Testis (tissue), 3 donors: ENCODE measurements around the gene NTMT2. TPM values are rescaled to one million over a fixed set of nuclear protein-coding genes. Genes with fewer than 3 reads are reported as not detected.

Experiments used
- DNase-seq: peaks from one replicate; pipeline ENCODE4 v3.0.0-alpha.2; 2019
- H3K27ac ChIP-seq, 2 donors: fragments of 200-600 bp; sonication (generic); one replicate each; pipeline ENCODE4 v1.5.1; 2019
- H3K27me3 ChIP-seq: fragments of 200-600 bp; sonication (generic); one replicate; pipeline ENCODE4 v1.5.1; 2019
- H3K36me3 ChIP-seq: fragments of 200-600 bp; sonication (generic); one replicate; pipeline ENCODE4 v1.5.1; 2017; ENCODE audit warnings: low read depth; ENCODE audit errors: missing control alignments
- H3K4me1 ChIP-seq: fragments of 200-600 bp; sonication (generic); one replicate; pipeline ENCODE4 v1.5.1; 2019
- H3K4me3 ChIP-seq, 2 donors: fragments of 200-600 bp; sonication (generic); one replicate each; pipeline ENCODE4 v1.5.1; 2017 to 2019
- H3K9me3 ChIP-seq: fragments of 200-600 bp; sonication (generic); one replicate; pipeline ENCODE4 v1.5.1; 2017
- POLR2A ChIP-seq: fragments of 450-650 bp; IDR thresholded peaks from one replicate; pipeline ENCODE4 v1.6.1; 2017; ENCODE audit warnings: antibody characterized with exemption, mild to moderate bottlenecking, moderate library complexity
- WGBS, 2 donors: methylation state at CpG; one replicate each; pipeline ENCODE4 v1.1.5; 2018; 5-methylcytosine and 5-hydroxymethylcytosine counted together
- intact Hi-C: fragments of 100-400 bp; cut with DNase I; formaldehyde crosslinking; loops from one replicate; pipeline ENCODE4 v1.15.1; 2023; ENCODE audit warnings: low total_unique reads
- polyA plus RNA-seq: library from polyadenylated mRNA; stranded (reverse); fragments of 350-450 nt; fragmentation: Illumina TruSeq; extraction: RNeasy Lipid Tissue Mini Kit (QIAGEN cat#74804); gene quantifications from one replicate; pipeline ENCODE4 v1.2.3, GENCODE V29; 2014; ENCODE audit warnings: low read depth, low replicate concordance; ENCODE audit not compliant: insufficient read depth
- total RNA-seq, 2 donors: library from RNA; depleted of rRNA; stranded (reverse); fragments of >200 nt; gene quantifications; one replicate each; pipeline ENCODE4 v1.2.3, GENCODE V29; 2016
- TF ChIP-seq, protein P1 (sequence below), 3 experiments: fragments of 450-650 bp in 2 of 3; fragments of 200-600 bp in 1 of 3; sonication (generic) in 1 of 3; IDR thresholded peaks; one replicate each; pipeline ENCODE4 v1.5.1; 2016 to 2019; ENCODE audit warnings: antibody characterized with exemption in 3 of 3, mild to moderate bottlenecking in 2 of 3, moderate library complexity in 1 of 3

Gene NTMT2
- total and polyA plus RNA-seq, 3 donors from 2014 or later = 1.8 TPM; not detected in 2

- no peaks in the 10 kb centered on the region for H3K36me3 ChIP-seq
- H3K27me3 ChIP-seq = no peaks in the 10 kb centered on the region
- TF ChIP-seq POLR2A = no peak
- intact Hi-C loops = no loop called here
- WGBS, 2 donors = 56 to 64% methylated on average over 5 of the region's 5 CpGs
- H3K9me3 ChIP-seq = no peaks in the 10 kb centered on the region
- H3K27ac ChIP-seq = no peak overlapping the region
- DNase-seq = no peak
- H3K4me3 ChIP-seq = peak overlapping the region in 1 of 2 donors; percentile 17
- H3K4me1 ChIP-seq = no peaks in the 10 kb centered on the region
These were observed 29.3 kb downstream of the NTMT2 start for GRCh38 chr1:170175041-170175440.

DNA sequence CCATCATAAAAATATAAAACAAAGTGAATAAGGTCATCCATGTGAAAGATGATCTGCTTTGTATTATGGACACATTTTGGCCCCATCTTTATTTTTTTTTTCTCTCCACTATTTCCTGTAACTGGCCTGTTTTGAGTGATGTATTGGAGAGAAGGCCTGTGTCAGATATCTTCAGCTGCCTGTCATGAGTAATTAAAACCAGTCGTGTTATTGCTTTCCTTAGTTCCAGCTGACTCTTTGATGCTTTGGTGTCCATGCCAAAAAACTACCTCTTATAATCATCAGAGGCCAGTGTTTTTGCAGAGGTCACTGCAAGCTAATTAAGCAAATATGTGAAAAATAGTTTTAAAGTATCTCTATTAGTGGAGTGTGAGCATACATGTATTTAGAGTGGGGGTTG lies 29.7 kb downstream of the NTMT2 start:
- Histone ChIP-seq H3K27me3 (no peaks in the 10 kb centered on the region), H3K9me3 (no peaks in the 10 kb centered on the region), H3K4me3 (no peak overlapping the region), H3K36me3 (no peaks in the 10 kb centered on the region), H3K27ac (no peak overlapping the region), H3K4me1 (no peaks in the 10 kb centered on the region)
- TF ChIP-seq, protein P1, sequence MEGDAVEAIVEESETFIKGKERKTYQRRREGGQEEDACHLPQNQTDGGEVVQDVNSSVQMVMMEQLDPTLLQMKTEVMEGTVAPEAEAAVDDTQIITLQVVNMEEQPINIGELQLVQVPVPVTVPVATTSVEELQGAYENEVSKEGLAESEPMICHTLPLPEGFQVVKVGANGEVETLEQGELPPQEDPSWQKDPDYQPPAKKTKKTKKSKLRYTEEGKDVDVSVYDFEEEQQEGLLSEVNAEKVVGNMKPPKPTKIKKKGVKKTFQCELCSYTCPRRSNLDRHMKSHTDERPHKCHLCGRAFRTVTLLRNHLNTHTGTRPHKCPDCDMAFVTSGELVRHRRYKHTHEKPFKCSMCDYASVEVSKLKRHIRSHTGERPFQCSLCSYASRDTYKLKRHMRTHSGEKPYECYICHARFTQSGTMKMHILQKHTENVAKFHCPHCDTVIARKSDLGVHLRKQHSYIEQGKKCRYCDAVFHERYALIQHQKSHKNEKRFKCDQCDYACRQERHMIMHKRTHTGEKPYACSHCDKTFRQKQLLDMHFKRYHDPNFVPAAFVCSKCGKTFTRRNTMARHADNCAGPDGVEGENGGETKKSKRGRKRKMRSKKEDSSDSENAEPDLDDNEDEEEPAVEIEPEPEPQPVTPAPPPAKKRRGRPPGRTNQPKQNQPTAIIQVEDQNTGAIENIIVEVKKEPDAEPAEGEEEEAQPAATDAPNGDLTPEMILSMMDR (IDR thresholded peaks at IDR 0.05) = no peak
- no peak for TF ChIP-seq POLR2A
- intact Hi-C loops = no loop called here
- no peak for DNase-seq
- whole genome bisulfite sequencing, 2 donors = 32 to 43% methylated on average over 1 of the region's 1 CpG

DNA sequence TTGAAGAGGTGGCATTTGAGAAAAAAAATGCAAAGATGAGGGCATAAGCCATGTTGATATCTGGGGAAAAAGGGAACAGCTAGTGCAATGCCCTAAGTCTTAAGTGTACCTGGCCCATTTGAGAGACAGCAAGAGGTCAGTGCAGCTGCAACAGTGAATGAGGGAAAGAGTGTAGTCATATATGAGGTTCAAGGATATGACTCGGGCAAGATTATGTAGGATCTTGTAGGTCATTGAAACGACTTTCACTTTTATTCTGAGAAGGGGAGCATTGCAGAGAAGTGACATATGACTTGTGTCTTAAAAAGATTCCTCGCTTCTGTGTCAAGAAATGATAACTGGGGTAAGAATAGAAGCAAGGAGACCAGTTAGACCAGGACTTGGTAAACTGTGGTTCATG lies 31.0 kb downstream of the NTMT2 start:
- 87 to 90% methylated on average over 3 of the region's 3 CpGs for WGBS, 2 donors
- H3K9me3 ChIP-seq = no peaks in the 10 kb centered on the region
- H3K27ac ChIP-seq = no peak overlapping the region
- TF ChIP-seq, protein P1 (IDR thresholded peaks at IDR 0.05) = no peak
- TF ChIP-seq POLR2A = no peak
- no peaks in the 10 kb centered on the region for H3K36me3 ChIP-seq
- no peaks in the 10 kb centered on the region for H3K27me3 ChIP-seq
- H3K4me3 ChIP-seq = no peak overlapping the region
- no peaks in the 10 kb centered on the region for H3K4me1 ChIP-seq
- intact Hi-C loops = no loop called here
- no peak for DNase-seq

GRCh38 chr1:170182442-170182841 lies 36.7 kb downstream of the NTMT2 start:
- DNase-seq = no peak
- Histone ChIP-seq H3K9me3 (no peaks in the 10 kb centered on the region), H3K4me1 (no peaks in the 10 kb centered on the region), H3K36me3 (no peaks in the 10 kb centered on the region), H3K4me3 (no peak overlapping the region), H3K27ac (no peak overlapping the region), H3K27me3 (no peaks in the 10 kb centered on the region)
- 57 to 62% methylated on average over 2 of the region's 2 CpGs for WGBS, 2 donors
- intact Hi-C loops = no loop called here
- TF ChIP-seq, protein P1 (IDR thresholded peaks at IDR 0.05) = no peak

DNA sequence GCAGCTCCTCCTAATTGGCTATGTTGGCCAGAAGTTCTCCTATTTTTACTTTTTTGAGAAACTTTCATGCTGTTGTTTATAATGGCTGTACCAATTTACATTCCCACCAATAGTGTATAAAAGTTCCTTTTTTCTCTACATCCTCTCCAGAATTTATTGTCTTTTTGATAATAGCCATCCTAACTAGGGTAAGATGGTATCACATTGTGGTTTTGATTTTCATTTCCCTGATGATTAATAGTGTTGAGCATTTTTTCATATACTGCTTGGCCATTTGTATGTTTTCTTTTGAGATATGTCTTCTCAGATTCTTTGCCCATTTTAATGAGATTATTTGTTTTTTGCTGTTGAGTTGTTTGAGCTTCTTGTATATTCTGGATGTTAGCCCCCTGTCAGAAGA lies 46.8 kb downstream of the NTMT2 start:
- H3K36me3 ChIP-seq = no peaks in the 10 kb centered on the region
- intact Hi-C loops = no loop called here
- H3K4me3 ChIP-seq = no peak overlapping the region
- no peaks in the 10 kb centered on the region for H3K27me3 ChIP-seq
- no peaks in the 10 kb centered on the region for H3K9me3 ChIP-seq
- no peak overlapping the region for H3K27ac ChIP-seq
- no peaks in the 10 kb centered on the region for H3K4me1 ChIP-seq
- no peak for DNase-seq
- TF ChIP-seq, protein P1 (IDR thresholded peaks at IDR 0.05) = no peak
- TF ChIP-seq POLR2A = no peak
